Measurements from ENCODE around the gene SPRR2E.
"Not testable (repeated sequence)": the region's sequence is repeated elsewhere in the genome, so short reads cannot be mapped to it uniquely, and the experiment has no call there.

The SPRR2E gene

DNA sequence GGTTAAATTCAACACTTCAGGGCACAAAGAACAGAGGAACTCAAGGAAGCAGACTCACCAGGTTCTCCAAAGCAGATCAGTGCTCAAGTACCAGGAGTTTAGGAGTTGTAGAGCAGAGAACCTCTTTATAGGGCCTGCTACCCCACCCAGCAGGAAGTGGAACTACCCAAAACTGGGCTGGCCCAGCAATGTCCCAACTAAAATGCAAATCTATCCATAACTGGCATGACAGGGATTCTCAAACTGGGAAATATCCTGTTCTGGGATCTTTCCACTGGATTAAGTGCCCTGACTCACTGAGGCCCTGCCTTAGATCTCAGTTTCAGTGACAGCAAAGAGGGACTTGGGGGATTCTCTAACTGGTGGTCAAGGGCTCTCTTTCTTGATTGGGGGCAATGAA lies at the start of gene SPRR2E:
TSS of gene SPRR2E (minus strand) at position 101 of the 400 bp plus-strand sequence. CDS start 775 bp downstream, outside the sequence.
- DNase-seq: no peak

DNA sequence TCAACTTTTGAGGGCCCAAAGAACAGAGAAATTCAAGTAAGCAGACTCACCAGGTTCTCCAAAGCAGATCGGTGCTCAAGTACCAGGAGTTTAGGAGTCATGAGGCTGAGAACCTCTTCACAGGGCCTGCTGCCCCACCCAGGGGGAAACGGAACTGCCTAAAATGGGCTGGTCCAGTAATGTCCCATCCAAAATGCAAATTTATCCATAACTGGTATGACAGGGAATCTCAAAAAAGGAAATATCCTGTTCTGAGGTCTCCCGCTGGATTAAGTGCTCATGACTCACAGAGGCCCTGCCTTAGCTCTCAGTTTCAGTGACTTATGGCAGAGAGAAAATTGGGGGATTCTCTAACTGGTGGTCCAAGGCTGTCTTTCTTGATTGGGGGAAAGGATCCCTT lies 47.1 kb upstream of the SPRR2E start:
- DNase-seq: no peak

DNA sequence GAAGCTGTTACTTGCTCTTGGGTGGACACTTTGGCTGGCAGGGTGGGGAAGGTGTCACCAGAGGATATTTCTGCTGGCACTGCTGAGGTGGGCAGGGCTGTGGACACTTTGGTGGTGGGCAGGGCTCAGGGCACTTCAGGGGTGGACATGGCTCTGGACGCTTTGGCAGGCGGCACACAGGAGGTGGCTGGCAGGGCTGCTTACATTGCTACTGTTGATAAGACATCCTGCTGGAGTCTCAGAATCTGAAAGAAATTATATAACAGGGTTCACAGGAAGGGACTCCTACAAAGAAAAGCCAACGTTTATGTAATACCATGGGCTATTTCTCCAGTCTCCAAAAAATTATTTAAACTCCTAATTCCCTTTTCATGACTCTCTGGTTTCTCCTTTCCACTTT lies 46.2 kb upstream of the SPRR2E start:
- no peak for DNase-seq

DNA sequence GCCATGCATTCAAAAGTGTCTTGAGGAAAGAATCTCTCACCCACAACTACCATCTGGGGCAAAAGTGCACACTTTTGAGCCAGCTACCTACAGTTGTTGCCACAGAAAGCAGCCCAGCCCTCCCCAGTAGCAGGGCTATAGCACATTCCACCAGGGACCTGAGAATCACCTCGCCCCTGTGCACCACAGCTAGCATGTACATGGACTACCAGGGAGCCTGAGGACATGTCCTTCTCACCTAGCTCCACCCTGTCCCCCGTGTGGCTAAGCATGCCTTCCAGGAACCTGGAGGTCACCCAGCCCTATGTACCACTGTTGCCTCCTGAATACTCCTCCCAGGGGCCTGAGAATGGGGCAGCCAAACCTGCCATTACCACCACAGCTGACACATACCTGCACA lies 39.4 kb upstream of the SPRR2E start:
- DNase-seq: no peak

DNA sequence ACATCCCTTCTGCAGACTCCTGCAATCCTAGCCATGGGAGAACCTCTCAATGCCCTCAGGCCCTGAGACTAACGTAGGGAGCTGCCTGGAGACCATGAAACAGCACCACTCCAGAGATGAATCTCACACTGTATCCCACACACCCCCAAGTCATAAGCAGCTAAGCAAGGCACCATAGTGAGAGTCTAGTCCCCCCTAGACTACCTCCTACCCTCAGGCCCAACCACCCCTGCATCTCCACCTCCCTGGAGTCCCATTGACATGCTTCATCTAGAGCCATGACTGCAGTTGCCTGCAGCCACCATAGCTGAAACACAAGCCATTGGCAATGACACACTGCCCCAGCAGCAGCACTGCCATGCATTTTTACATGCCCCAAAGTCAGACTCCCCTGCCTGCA lies 38.9 kb upstream of the SPRR2E start:
- no peak for DNase-seq

DNA sequence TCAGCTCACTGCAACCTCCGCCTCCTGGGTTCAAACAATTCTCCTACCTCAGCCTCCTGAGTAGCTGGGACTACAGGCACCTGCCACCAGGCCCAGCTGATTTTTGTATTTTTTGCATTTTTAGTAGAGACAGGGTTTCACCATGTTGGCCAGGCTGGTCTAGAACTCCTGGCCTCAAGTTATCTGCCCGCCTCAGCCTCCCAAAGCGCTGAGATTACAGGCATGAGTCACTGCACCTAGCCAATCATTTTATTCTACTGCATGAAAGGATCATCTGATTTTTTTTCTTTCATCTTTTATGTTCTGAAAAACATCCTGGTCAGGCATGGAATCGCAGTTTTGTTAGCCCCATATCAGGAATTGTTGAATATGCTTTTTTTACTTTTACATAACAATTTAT lies 34.4 kb upstream of the SPRR2E start:
- not testable (repeated sequence) for DNase-seq

DNA sequence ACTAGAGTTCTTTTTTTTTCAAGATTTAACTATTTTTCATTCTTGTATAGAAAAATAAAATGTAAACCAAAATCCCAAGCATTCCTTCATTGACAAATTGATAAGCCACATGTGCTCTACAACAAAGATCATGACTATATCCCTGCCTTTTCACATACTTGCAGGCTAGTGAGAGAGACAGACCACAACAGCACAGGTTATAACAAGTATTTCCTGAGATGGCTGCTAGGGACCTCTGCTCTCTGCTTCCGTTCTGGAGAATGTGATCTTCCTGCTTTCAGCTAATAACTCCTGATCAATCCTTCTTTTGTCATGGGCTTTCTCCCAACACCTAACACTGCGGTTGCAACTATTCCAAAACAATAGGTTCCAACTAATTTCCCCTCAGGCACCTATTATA lies 33.0 kb upstream of the SPRR2E start:
- no peak for DNase-seq

DNA sequence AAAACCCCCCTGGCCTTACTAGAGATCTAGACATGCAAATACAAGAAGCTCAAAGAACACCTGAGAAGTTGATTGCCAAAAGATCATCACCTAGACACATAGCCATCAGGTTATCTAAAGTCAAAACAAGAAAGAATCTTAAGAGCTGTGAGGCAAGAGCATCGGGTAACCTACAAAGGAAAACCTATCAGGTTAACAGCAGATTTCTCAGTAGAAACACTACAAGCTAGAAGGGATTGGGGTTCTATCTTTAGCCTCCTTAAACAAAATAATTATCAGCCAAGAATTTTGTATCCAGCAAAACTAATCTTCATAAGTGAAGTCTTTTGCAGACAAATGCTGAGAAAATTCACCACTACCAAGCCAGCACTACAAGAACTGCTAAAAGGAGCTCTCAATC lies 31.2 kb upstream of the SPRR2E start:
- DNase-seq: no peak

DNA sequence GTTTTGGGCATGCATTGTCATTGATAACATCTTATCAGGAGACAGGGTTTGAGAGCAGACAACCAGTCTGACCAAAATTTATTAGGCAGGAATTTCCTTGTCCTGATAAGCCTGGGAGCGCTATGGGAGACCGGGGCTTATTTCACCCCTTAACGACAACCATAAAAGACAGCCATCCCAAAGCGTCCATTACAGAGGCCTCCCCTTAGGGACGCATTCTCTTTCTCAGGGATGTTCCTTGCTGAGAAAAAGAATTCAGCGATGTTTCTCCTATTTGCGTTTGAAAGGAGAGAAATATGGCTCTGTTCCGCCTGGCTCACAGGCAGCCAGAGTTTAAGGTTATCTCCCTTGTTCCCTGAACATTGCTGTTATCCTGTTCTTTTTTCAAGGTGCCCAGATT lies 29.5 kb upstream of the SPRR2E start:
- not testable (repeated sequence) for DNase-seq

DNA sequence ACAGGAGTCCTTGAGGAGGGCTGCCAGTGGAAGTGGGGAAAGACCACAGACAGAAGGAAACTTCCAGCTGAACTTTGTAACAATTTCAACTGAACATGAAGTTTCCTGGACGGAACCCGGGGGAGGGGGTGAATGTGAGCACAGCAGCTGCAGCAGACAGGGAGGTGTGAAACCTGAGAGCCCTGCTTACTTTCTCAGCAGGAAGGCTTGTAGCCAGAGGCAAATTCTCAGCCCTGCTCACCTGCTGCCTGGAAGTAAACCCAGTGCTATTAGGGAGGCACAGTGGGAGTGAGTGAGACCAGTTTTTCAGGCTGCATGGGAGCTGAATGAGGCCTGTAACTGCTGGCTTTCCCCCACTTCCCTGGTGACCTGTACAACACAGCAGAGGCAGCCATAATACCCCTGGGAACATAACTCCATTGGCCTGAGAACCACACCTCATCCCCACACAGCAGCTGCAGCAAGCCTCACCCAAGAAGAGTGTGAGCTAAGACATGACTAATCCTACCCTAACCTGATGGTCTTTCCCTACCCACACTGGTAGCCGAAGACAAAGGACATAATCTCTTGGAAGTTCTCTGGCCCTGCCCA lies 28.6 kb upstream of the SPRR2E start:
- DNase-seq: no peak

DNA sequence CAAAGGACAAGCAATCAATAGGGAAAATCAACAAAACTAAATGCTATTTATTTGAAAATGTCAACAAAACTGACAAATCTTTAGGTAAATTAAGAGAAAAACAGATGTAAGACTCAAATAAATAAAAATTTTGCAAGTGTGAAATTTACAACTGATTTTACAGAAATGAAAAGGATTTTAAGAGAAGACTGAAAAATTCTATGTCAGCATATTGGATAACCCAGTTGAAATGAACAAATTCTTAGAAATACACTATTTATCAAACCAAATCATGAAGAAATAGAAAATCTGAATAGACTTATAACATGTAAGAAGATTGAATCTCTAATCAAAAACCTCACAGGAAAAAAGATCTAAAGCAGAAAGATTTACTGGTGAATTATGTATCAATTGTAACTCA lies 26.6 kb upstream of the SPRR2E start:
- no peak for DNase-seq

DNA sequence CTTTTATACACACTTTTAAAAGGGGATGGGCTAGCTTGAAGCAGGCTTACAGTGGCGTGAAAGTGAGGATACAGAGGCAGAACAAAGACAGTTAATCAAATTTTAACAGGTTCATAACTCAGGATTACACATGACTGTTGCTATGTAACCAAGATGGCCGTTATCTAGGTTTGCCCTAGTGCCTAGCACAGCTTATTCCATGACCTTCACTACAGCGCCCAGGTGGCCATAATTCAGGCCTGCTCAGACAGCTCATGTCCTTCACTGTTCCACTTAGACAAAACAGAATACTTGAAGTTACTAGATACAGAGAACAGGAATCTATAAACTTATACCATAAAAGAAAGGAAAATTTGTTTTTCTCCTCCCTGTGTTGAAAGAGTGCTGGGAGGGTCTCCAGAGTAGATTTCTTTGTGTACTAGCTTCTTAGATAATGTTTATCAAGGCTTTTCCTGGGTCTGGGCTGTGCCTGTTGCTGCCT lies 25.2 kb upstream of the SPRR2E start:
- DNase-seq: no peak

DNA sequence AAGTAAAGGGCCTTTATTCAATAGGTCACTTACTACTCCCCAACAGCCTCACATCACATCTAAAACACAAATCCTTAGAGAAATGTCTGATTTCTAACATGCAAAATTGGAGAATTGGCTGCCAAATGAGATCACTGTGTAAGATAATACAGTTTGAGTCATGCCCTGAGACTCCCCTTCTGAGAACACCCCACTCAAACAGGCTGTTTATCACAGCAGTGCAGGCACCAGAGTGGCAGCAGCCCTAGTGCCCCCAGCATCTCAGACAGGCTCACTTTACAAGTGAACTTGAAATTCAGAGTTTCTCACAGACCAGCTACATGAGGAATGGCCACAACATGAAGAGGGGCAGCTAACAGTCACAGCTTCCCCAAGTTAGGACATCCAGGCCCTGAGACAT lies 20.9 kb upstream of the SPRR2E start:
- not testable (repeated sequence) for DNase-seq

DNA sequence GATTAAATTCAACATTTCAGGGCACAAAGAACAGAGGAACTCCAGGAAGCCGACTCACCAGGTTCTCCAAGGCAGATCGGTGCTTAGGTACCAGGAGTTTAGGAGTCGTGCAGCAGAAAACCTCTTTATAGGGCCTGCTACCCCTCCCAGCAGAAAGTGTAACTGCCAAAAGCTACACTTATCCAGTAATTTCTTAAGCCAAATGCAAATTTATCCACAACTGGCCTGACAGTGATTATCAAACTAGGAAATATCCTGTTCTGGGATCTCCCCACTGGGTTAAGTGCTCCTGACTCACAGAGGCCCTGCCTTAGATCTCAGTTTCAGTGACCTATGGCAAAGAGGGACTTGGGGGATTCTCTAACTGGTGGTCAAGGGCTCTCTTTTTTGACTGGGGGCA lies 19.1 kb upstream of the SPRR2E start, which contains the start of gene SPRR2F:
TSS of gene SPRR2F (minus strand) at position 101 of the 400 bp plus-strand sequence. CDS start 783 bp downstream, outside the sequence.
- no peak for DNase-seq

DNA sequence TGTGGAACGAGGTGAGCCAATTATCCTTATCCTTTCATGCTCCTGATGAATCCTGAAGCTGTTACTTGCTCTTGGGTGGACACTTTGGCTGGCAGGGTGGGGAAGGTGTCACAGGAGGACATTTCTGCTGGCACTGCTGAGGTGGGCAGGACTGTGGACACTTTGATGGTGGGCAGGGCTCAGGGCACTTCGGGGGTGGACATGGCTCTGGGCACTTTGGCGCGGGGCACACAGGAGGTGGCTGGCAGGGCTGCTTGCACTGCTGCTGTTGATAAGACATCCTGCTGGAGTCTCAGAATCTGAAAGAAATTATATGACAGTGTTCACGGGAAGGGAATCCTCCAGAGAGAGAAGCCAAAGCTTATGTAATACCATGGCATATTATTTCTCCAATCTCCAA lies 18.1 kb upstream of the SPRR2E start:
- not testable (repeated sequence) for DNase-seq

DNA sequence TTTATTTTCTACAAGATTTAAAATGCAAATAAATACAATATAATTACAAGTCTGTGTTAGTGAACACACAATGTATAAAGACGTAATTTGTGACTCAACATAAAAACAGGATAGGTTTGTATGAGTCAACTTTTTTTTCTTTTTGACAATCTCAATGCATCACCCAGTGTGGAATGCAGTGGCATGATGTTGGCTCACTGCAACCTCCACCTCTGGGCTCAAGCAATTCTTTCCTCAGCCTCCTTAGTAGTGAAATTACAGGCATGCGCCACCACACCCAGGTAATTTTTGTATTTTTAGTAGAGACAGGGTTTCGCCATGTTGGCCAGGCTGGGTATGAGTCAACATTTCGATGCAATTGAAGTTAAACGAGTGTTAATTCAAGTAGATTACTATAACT lies 5.9 kb upstream of the SPRR2E start:
- DNase-seq: no peak

DNA sequence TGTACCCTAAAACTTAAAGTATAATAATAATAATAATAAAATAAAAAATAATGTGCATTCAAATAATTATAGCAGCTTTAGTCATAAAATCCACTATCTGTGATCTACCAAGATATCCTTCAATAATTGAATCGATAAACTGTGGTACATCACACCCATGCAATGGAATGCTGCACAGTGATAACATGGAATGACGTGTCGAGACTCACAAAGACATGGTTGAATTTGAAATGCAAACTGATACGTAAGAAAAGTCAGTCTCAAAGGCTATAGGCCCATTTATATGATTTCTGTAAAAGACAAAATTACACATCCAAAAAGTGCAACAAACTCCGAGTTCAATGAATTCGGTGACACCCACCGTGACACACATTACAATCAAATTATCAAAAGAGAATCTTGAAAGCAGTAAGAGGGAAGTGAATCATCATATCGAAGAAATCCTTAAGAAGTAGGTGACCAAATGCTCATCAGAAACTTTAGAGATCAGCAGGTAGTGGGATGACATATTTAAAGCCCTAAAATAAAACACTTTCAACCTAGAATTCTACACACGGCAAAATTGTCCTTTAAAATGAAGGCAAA lies 5.2 kb upstream of the SPRR2E start:
- DNase-seq: no peak

DNA sequence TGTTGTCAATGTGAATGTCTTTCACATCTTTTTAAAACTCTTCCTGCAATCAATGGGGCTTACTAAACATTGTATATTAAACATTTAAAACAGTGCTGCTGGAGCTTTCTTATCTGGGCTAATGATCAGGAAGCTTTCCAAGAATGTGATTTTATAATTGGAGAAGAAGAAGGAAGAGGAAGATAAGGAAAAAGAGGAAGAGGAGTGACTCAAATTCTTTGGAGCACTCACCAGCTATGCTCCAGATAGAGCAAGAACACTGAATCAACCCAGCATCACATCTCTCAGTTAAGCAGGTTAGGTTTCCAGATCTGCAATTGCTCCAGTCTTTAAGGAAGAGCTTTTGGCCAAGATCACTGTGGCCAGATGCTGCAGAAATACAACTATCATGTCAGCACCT lies 1.4 kb upstream of the SPRR2E start:
- no peak for DNase-seq

DNA sequence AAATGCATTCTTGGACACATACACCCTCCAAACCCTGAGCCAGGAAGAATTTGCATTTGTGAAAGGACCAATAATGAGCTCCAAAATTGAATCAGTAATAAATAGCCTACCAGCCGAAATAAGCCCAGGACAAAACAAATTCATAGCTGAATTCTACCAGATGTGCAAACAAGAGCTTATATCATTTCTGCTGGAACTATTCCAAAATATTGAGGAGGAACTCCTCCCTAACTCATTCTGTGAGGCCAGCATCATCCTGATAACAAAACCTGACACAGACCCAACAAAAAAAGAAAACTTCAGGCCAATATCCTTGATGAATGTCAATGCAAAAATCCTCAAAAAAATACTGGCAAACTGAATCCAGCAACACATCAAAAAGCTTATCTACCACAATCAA lies 6.7 kb downstream of the SPRR2E start:
- no peak for DNase-seq

DNA sequence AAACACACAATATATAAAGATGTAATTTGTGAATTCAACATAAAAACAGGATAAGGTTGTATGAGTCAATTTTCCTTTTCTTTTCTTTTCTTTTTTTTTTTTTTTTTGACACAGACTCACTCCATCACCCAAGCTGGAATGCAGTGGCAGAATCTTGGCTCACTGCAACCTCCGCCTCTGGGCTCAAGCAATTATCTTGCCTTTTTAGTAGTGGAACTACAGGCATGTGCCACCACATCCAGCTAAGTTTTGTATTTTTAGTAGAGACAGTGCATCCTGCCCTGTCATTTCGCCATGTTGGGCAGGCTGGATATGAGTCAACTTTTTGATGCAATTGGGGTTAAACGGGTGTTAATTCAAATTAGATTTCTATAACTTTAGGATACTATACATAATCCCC lies 12.6 kb downstream of the SPRR2E start:
- no peak for DNase-seq

DNA sequence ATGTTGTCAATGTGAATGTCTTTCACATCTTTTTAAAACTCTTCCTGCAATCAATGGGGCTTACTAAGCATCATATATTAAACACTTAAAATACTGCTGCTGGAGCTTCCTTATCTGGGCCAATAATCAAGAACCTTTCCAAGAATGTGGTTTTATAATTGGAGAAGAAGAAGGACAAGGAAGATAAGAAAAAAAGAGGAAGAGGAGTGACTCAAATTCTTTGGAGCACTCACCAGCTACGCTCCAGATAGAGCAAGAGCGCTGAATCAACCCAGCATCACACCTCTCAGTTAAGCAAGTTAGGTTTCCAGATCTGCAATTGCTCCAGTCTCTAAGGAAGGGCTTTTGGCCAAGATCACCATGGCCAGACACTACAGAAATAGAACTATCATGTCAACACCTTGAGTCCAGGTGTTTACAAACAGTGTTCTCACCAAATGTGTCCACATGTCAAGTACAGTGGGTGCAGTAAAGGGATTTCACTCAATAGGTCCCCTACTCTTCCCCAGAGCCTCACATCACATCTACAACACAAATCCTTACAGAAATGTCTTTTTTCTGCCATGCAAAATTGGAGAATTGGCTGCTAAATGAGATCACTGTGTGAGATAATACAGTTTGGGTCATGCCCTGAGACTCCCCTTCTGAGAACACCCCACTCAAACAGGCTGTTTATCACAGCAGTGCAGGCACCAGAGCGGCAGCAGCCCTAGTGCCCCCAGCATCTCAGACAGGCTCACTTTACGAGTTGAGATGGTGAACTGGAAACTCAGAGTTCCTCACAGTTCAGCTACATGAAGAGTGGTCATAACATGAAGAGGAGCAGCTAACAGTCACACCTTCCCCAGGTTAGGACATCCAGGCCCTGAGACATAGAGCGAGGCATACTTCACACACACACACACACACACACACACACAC lies 21.3 kb downstream of the SPRR2E start:
- no peak for DNase-seq

DNA sequence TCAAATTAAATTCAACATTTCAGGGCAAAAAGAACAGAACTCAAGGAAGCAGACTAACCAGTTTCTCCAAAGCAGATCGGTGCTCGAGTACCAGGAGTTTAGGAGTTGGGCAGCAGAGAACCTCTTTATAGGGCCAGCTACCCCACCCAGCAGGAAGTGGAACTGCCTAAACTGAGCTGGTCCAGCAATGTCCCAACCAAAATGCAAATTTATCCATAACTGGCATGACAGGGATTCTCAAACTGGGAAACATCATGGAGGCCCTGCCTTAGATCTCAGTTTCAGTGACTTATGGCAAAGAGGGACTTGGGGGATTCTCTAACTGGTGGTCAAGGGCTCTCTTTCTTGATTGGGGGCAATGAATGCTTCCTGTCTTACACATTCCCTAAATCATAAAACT lies 22.8 kb downstream of the SPRR2E start, which contains the start of gene SPRR2B:
TSS of gene SPRR2B (minus strand) at position 101 of the 400 bp plus-strand sequence. CDS start 772 bp downstream, outside the sequence.
- no peak for DNase-seq

DNA sequence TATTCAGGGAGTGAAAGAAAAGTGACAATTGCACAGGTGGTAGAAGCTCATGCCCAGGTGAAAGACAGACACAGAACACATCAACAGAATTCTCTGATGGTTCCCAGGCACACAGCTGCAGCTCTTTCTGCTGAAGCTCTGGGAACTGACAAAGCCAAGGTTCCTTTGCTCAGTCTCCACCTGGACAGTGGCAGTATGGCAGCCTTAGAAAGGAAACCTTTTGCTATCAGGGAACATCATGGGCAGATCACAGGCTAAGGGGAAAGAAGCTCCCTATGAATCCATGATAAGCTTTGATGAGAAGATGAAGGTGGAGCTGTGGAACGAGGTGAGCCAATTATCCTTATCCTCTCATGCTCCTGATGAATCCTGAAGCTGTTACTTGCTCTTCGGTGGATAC lies 24.1 kb downstream of the SPRR2E start:
- DNase-seq: no peak

Measured in RPMI8226 (cell line).